ENCODE data around the gene PLIN5. TPM values are rescaled to one million over a fixed set of nuclear protein-coding genes. Genes with fewer than 3 reads are reported as not detected.

PLIN5 gene
- total RNA-seq, 2 donors from 2014 or later, result 3.7 to 3.9 TPM

GRCh38 chr19:4498694-4499093 is 36.3 kb downstream of the PLIN5 start:
- Histone ChIP-seq H3K36me3 (ENCODE audit: control insufficient read depth, insufficient read depth, low read length) (peaks cover 30% of the 10 kb centered on the region), H3K9ac (ENCODE audit: extremely low read depth, low read length, poor library complexity, severe bottlenecking) (no peak overlapping the region), H3K4me1 (ENCODE audit: control insufficient read depth, insufficient read depth, low read length) (no peaks in the 10 kb centered on the region), H3K27me3 (ENCODE audit: control insufficient read depth, insufficient read depth, low read length, poor library complexity, severe bottlenecking) (no peaks in the 10 kb centered on the region), H3K9me3 (ENCODE audit: control insufficient read depth, low read length) (no peaks in the 10 kb centered on the region), H3K27ac (ENCODE audit: low read depth, low read length) (no peak overlapping the region), H3K4me3 (ENCODE audit: low read length) (no peak overlapping the region)
- no peak for DNase-seq
- Mint-ChIP-seq H3K27ac (no peak overlapping the region), H3K4me3 (no peak overlapping the region), H3K4me1 (no peaks in the 10 kb centered on the region), H3K36me3 (ENCODE audit: low read depth) (peaks cover 43% of the 10 kb centered on the region), H3K27me3 (ENCODE audit: insufficient read depth) (no peaks in the 10 kb centered on the region), H3K9me3 (no peaks in the 10 kb centered on the region)
- 86 to 92% methylated on average over 6 to 12 of the region's 12 CpGs for WGBS, 2 experiments (ENCODE audit: insufficient coverage in 1 of 2, insufficient read length in 1 of 2)
- TF ChIP-seq CTCF (conservative IDR thresholded peaks at IDR 0.05), result no peak

- Histone ChIP-seq H3K4me1 (ENCODE audit: control insufficient read depth, insufficient read depth, low read length) (no peaks in the 10 kb centered on the region), H3K27ac (ENCODE audit: low read depth, low read length) (no peak overlapping the region), H3K4me3 (ENCODE audit: low read length) (no peak overlapping the region), H3K9me3 (ENCODE audit: control insufficient read depth, low read length) (no peaks in the 10 kb centered on the region), H3K36me3 (ENCODE audit: control insufficient read depth, insufficient read depth, low read length) (peaks cover 34% of the 10 kb centered on the region), H3K9ac (ENCODE audit: extremely low read depth, low read length, poor library complexity, severe bottlenecking) (no peak overlapping the region), H3K27me3 (ENCODE audit: control insufficient read depth, insufficient read depth, low read length, poor library complexity, severe bottlenecking) (no peaks in the 10 kb centered on the region)
- no peaks in the 10 kb centered on the region for H3K9me3 Mint-ChIP-seq
- no peak overlapping the region for H3K4me3 Mint-ChIP-seq
- H3K4me1 Mint-ChIP-seq, result no peaks in the 10 kb centered on the region
- 92 to 93% methylated on average over 10 to 25 of the region's 25 CpGs for WGBS, 2 experiments (ENCODE audit: insufficient coverage in 1 of 2, insufficient read length in 1 of 2)
- H3K27ac Mint-ChIP-seq, result no peak overlapping the region
- H3K27me3 Mint-ChIP-seq (ENCODE audit: insufficient read depth), result no peaks in the 10 kb centered on the region
- H3K36me3 Mint-ChIP-seq (ENCODE audit: low read depth), result peaks cover 43% of the 10 kb centered on the region
- no peak for TF ChIP-seq CTCF (conservative IDR thresholded peaks at IDR 0.05)
- DNase-seq, result no peak
Measured at GRCh38 chr19:4497770-4498389, 37.1 kb downstream of the PLIN5 start.

- Mint-ChIP-seq H3K27me3 (ENCODE audit: insufficient read depth) (no peaks in the 10 kb centered on the region), H3K9me3 (no peaks in the 10 kb centered on the region), H3K36me3 (ENCODE audit: low read depth) (peaks cover 35% of the 10 kb centered on the region), H3K27ac (no peak overlapping the region), H3K4me1 (no peaks in the 10 kb centered on the region), H3K4me3 (no peak overlapping the region)
- no peaks in the 10 kb centered on the region for H3K27me3 ChIP-seq (ENCODE audit: control insufficient read depth, insufficient read depth, low read length, poor library complexity, severe bottlenecking)
- H3K36me3 ChIP-seq (ENCODE audit: control insufficient read depth, insufficient read depth, low read length), result peaks cover 50% of the 10 kb centered on the region
- H3K27ac ChIP-seq (ENCODE audit: low read depth, low read length), result no peak overlapping the region
- no peak for TF ChIP-seq CTCF (conservative IDR thresholded peaks at IDR 0.05)
- no peak overlapping the region for H3K9ac ChIP-seq (ENCODE audit: extremely low read depth, low read length, poor library complexity, severe bottlenecking)
- H3K4me3 ChIP-seq (ENCODE audit: low read length), result no peak overlapping the region
- no peaks in the 10 kb centered on the region for H3K9me3 ChIP-seq (ENCODE audit: control insufficient read depth, low read length)
- WGBS, 2 experiments (ENCODE audit: insufficient coverage in 1 of 2, insufficient read length in 1 of 2), result 90% methylated on average over 9 to 17 of the region's 18 CpGs
- DNase-seq, result no peak
- H3K4me1 ChIP-seq (ENCODE audit: control insufficient read depth, insufficient read depth, low read length), result no peaks in the 10 kb centered on the region
Measured at GRCh38 chr19:4496304-4496703, 38.7 kb downstream of the PLIN5 start.
